Measurements from ENCODE around the gene SLFN5.
"Not testable (repeated sequence)": the region's sequence is repeated elsewhere in the genome, so short reads cannot be mapped to it uniquely, and the experiment has no call there.

The SLFN5 gene

DNA sequence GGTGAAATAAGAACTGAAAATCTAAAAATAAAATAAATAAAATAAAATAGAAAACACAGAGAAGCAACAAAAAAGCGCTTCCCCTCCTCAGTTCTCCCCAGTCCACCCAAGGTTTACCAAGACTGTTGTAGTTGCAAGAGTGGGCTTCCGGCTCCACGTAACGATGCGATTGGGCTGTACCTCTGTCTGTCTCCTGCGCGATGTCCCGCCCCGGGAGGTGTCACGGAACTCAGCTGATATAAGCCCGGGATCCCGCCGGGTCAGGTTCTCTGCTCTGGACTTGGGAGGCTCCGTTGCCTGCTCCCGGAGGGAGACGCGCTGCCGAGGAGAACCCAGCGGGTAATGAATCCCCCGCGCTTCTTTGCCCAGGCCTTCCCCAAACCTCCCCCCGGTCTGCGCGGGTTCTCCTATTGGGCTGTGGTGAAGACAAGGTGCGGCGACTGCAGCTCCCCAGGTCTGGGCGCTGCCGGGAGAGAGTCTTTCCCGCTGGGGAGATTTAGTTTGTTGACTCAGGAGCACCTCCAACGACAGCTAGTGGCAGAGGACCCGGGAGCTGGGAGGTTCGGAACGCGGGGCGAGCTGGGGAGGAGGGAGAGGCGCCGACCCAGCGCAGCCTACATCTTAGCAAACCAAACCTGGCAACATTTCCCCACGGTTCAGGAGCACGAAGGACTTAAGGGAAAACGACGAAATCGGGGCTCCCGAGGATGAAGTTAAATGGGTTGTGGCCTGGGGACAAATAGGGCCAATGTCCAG, at the start of gene SLFN5:
Gene SLFN5 (plus strand): TSS at position 268 of the 756 bp plus-strand sequence. CDS start 15,619 bp downstream, outside the sequence.
- DNase-seq: peak; percentile 20 to 96 (median 78)

DNA sequence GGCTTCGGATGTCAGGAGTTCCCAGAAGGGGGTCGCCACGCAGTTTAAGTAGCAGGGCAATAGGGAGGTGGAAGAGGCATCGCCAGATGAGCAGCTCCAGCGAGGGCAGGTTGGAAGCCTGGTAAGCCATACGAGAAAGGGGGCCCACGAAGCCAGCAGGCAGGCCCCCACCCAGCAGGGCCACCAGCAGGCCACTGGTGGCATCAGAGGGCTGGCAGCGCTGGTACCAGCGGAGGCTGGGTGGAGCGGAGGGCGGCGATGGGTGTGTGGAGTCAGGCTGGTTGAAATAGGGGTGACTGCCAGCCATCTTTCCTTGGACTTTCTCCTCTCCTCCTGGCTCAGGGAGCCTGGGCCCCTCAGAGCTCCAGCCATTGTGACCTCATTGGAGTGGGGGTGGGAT, 48.9 kb upstream of the SLFN5 start, which contains the start of gene SLC35G3:
Gene SLC35G3 (minus strand): TSS at position 393 of the 400 bp plus-strand sequence. CDS start 86 bp downstream, at position 307.
- not testable (repeated sequence) for DNase-seq

DNA sequence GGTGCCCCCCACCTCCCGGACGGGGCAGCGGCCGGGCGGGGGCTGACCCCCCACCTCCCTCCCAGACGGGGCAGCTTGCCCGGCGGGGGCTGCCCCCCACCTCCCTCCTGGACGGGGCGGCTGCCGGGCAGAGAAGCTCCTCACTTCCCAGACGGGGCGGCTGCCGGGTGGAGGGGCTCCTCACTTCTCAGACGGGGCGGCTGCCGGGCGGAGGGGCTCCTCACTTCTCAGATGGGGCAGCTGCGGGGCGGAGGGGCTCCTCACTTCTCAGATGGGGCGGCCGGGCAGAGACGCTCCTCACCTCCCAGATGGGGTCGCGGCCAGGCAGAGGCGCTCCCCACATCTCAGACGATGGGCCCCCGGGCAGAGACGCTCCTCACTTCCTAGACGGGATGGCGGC, 47.8 kb upstream of the SLFN5 start:
- DNase-seq: not testable (repeated sequence)

GRCh38 chr17:35202582-35202981, 40.3 kb upstream of the SLFN5 start:
- DNase-seq: not testable (repeated sequence)

DNA sequence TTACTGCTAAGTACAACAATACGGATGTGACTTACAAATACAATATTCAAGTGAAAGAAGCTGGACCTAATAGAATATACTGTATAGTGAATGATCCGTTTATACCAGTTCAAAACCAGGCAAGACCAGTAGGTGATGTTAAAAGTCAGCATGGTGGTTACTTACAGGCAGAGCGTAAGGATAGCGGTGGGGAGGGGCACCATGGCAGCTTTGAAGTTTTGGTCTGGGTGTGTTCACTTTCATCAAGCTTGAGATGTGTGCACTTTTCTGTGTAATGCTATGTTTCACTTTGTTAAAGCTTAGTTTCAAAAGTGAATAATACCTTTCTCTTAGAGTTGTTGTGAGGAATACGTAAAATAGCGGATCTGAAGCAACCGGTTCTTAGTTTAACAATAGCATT, 32.1 kb upstream of the SLFN5 start:
- DNase-seq: no peak

DNA sequence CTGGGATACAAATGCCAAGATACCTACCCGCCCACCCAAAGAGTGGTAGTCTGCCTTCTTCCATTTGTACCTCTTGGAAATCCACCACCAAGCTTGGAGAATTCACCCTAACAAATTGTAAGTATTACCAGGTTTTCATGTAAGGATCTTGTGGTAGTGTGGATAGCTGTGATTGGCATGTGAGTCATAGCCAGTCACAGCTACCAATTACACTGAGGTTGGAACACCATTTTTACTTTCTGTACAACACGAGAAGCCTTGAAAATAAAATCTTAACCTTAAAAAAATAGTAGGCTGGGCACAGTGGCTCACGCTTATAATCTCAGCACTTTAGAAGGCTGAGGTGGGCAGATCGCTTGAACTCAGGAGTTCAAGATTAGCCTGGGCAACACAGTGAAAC, 30.2 kb upstream of the SLFN5 start:
- DNase-seq: no peak

- DNase-seq: no peak
Observed at GRCh38 chr17:35213412-35213940, 29.4 kb upstream of the SLFN5 start.

- DNase-seq: no peak
Observed at GRCh38 chr17:35214192-35214591, 28.7 kb upstream of the SLFN5 start.

- no peak for DNase-seq
Observed at GRCh38 chr17:35214631-35215273, 28.1 kb upstream of the SLFN5 start.

DNA sequence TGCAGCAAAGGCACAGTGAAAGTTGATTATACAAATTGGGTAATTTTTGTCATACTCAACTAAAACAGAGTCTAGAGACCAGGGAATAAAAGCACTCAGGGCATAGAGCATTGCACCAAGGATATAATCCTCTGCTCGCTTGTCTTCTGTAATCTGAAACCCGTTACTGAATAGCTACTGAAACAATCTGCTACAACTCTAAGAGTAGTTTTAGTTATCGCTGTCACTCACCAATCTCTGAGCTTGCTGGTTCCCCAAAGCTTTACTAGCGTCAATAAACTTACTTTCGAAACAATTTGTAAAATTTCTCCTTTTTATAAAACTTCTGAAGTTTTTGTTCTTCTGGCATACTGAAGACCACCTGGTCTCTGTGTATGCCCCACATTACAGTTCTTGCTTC, 25.8 kb upstream of the SLFN5 start:
- DNase-seq: no peak

DNA sequence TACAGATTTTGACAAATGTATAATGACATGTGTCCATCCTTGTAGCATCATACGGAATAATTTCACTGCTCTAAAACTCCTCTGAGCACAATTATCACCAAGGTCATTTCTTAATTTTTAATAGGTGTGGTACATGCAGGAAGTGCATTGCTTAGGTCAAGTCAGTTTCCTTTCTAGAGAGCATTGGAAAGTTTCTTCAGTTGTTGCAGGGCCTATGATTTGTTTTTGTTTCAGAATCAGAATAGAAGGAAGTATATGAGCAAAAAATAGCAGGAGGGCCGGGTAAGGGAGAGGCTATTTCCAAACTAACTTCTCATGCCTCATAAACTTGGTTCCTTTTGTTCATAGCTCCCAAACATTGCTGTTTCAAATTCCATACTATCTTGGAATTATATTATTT, 24.0 kb upstream of the SLFN5 start:
- DNase-seq: no peak

- no peak for DNase-seq
Observed at GRCh38 chr17:35222452-35222851, 20.4 kb upstream of the SLFN5 start.

- DNase-seq: no peak
Observed at GRCh38 chr17:35224436-35224835, 18.4 kb upstream of the SLFN5 start.

- no peak for DNase-seq
Observed at GRCh38 chr17:35227546-35227945, 15.3 kb upstream of the SLFN5 start.

DNA sequence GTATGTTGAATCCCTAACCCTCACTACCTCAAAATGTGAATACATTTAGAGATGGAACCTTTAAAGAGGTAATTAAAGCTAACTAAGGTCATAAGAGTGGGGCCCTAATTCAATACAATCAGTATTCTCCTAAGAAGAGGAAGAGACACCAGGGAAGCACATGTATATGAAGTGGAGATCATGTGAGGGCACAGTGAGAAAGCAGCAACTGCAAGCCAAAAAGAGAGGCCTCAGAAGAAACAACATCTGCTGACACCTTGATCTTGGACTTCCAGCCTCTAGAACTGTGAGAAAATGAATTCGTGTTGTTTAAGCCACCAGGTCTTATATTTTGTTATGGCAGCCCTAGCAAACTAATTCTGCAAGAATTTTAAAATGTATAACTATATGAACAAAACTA, 13.2 kb upstream of the SLFN5 start:
- DNase-seq: no peak

DNA sequence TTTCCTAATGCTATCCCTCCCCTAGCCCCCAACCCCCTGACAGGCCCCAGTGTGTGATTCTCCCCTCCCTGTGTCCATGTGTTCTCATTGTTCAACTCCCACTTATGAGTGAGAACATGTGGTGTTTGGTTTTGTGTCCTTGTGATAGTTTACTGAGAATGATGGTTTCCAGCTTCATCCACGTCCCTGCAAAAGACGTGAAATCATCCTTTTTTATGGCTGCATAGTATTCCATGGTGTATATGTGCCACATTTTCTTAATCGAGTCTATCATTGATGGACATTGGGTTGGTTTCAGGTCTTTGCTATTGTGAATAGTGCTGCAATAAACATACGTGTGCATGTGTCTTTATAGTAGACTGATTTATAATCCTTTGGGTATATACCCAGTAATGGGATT, 8.6 kb upstream of the SLFN5 start:
- not testable (repeated sequence) for DNase-seq

- DNase-seq: no peak
Observed at GRCh38 chr17:35235289-35235688, 7.6 kb upstream of the SLFN5 start.

DNA sequence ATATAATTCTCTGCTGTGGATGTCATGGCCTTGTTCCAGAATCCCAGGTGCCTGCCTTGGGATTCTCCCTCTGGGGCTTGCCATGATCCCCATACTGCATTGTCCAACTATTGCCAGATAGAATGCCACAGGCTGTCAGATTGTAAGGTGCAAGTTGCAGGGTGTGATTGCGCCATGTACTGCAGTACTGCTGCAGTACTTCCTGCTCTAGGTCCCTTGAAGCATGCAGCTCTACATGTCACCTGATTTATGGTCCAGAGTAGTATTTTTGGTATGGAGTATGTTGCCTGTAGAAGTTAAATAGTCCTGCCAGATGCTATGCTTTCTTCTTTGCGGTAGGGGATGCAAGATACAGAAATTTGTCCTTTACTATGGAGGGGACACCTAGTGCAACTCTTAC, 7.0 kb upstream of the SLFN5 start:
- DNase-seq: no peak

DNA sequence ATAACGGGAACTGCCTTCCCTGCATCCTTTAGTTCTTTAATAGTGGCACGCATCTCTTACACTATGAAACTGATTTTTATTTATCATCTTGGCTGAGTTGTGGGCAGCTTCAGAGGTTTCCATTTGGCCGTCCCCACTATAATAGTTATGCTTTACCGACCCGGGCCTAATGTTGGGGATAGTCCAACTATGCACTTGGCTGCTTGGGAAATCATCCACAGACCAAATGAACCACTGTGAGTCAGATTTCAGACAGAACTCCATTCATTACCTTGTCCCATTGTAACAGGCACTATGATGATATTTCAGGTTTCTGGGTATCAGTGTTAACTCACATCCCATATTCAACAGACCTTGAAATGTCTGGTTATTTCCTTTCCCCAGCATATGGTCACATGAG, 6.1 kb upstream of the SLFN5 start:
- DNase-seq: no peak

- peak in 1 of 58 donors; percentile 9 for DNase-seq
Observed at GRCh38 chr17:35238821-35239220, 4.1 kb upstream of the SLFN5 start.

DNA sequence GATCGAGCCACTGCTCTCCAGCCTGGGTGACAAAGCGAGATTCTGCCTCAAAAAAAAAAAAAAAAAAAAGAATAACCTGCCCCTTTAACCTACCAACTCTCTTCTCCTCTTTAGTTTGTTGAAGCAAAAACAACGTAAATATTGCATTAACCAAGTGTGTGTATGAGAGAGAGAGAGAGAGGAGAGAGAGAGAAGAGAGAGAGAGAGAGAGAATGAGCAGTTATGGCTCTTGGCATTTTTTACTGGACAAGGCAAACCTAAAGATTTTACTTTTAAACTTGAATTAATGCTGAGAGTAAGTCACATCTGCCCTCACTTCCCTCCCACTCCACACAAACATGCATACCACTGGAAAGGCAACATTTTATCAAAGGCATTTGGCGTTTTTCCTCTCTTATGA, 3.0 kb upstream of the SLFN5 start:
- DNase-seq: no peak

GRCh38 chr17:35240861-35241260, 2.0 kb upstream of the SLFN5 start:
- no peak for DNase-seq

- no peak for DNase-seq
Observed at GRCh38 chr17:35241520-35241919, 1.4 kb upstream of the SLFN5 start.

Data from anterior cingulate cortex (tissue), 58 donors.